Panc1 (cell line): ENCODE data around the gene AKAP17A. TPM values are rescaled to one million over a fixed set of nuclear protein-coding genes. Genes with fewer than 3 reads are reported as not detected.

Experiments used
- ATAC-seq: fragments of 200-7000 bp; cut with Tn5 transposase; 2 replicates; pipeline ENCODE4 v1.9.1; 2020; ENCODE audit warnings: mild to moderate bottlenecking, moderate library complexity
- BruUV-seq: library from RNA; stranded (reverse); fragments of 400-500 nt; replicated peaks from 2 replicates; lab custom pipeline; 2021; lab: Mats Ljungman, UMichigan
- CTCF ChIA-PET: fragments of 300-600 bp; sonication (Branson Sonifier 250); formaldehyde crosslinking; loops from one replicate; lab custom pipeline; 2022; ENCODE audit warnings: antibody characterized with exemption; lab: Charles Lee
- POLR2A ChIA-PET: fragments of 300-600 bp; sonication (Branson Sonifier 250); formaldehyde crosslinking; loops from one replicate; lab custom pipeline; 2022; ENCODE audit warnings: antibody characterized with exemption; lab: Charles Lee
- DNase-seq: peaks from one replicate; pipeline ENCODE4 v3.0.0-alpha.2; 2010; ENCODE audit warnings: low read depth, low spot score
- H3K27ac ChIP-seq: 2 replicates; pipeline ENCODE4 v1.5.1; 2011; ENCODE audit warnings: mild to moderate bottlenecking, low read length, inconsistent platforms
- H3K27me3 ChIP-seq: fragments of 200-500 bp; sonication (Bioruptor generic); 2 replicates; pipeline ENCODE4 v1.6.0; 2014; ENCODE audit warnings: low read length, inconsistent platforms; ENCODE audit not compliant: control insufficient read depth, insufficient read depth
- H3K36me3 ChIP-seq: fragments of 200-500 bp; sonication (Bioruptor generic); 2 replicates; pipeline ENCODE4 v1.5.1; 2014; ENCODE audit warnings: inconsistent platforms, mild to moderate bottlenecking, low read length, moderate library complexity; ENCODE audit not compliant: control insufficient read depth, insufficient read depth
- H3K4me1 ChIP-seq: 2 replicates; pipeline ENCODE4 v1.5.1; 2011; ENCODE audit warnings: inconsistent platforms, mild to moderate bottlenecking, low read length, moderate library complexity; ENCODE audit not compliant: control insufficient read depth, insufficient read depth
- H3K4me3 ChIP-seq, 2 experiments: 2 replicates each; pipeline ENCODE4 v1.5.1; 2011 to 2012; ENCODE audit warnings: low read depth in 2 of 2, low read length in 2 of 2, mild to moderate bottlenecking in 2 of 2, inconsistent platforms in 1 of 2, moderate library complexity in 1 of 2
- H3K9me3 ChIP-seq: fragments of 200-500 bp; sonication (Bioruptor generic); 2 replicates; pipeline ENCODE4 v1.5.1; 2014; ENCODE audit warnings: low read depth, mild to moderate bottlenecking, inconsistent platforms, low read length, moderate library complexity; ENCODE audit not compliant: control insufficient read depth, insufficient read depth
- POLR2AphosphoS5 ChIP-seq: IDR thresholded peaks from 2 replicates; pipeline ENCODE4 v1.6.1; 2012; ENCODE audit warnings: mild to moderate bottlenecking, low read depth, low read length, moderate library complexity
- SIN3A ChIP-seq: IDR thresholded peaks from 2 replicates; pipeline ENCODE4 v1.6.1; 2012; ENCODE audit warnings: low read depth, mild to moderate bottlenecking, low read length, moderate library complexity, borderline replicate concordance; ENCODE audit not compliant: insufficient read depth
- TCF7L2 ChIP-seq: IDR thresholded peaks from 2 replicates; pipeline ENCODE4 v1.6.1; 2011; ENCODE audit warnings: mild to moderate bottlenecking, low read depth, low read length, inconsistent platforms
- in situ Hi-C: cut with HindIII; loops from 2 replicates; pipeline ENCODE4 v1.10.0; 2016; ENCODE audit warnings: low sequenced_read_pairs, low pct_unique_long_range_greater_than_20kb
- intact Hi-C: fragments of 100-400 bp; cut with micrococcal nuclease; formaldehyde crosslinking; loops from one replicate; pipeline ENCODE4 v1.10.0; 2022; ENCODE audit not compliant: unreplicated experiment
- total RNA-seq: library from RNA; stranded (reverse); gene quantifications from one replicate; pipeline ENCODE4 v1.2.1, GENCODE V29; 2021; ENCODE audit not compliant: unreplicated experiment
- TF ChIP-seq, protein P1 (sequence below): fragments of 450-650 bp; IDR thresholded peaks from 2 replicates; pipeline ENCODE4 v1.5.1; 2017; ENCODE audit warnings: mild to moderate bottlenecking
- TF ChIP-seq, protein P2 (sequence below), 2 experiments: IDR thresholded peaks; 2 replicates each; pipeline ENCODE4 v1.6.1; 2011 to 2012; ENCODE audit warnings: low read depth in 2 of 2, control low read depth in 1 of 2, low read length in 1 of 2, mild to moderate bottlenecking in 1 of 2, moderate library complexity in 1 of 2; ENCODE audit not compliant: insufficient read depth in 1 of 2

The AKAP17A gene
- total RNA-seq, 1 experiment from 2014 or later = 22.1 TPM

DNA sequence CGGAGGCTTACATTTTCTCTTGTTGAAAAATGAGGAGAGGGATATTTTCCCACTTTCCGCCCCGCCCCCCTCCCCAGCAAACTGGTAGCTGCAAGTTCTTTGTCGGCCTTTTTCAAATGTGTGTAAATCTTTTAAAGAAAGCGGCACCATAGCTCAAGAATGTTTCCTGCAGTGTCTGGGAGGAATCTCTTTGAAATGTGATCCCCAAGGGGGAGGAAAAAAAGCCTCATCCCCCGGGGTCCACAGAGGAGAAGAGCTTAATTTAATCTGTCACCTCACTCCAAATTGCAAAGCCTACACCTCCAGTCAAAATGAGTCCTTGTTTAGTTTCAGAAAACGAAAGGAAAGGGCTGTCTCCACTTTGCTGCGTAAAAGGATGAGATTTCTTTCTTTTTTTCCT lies 58.2 kb downstream of the AKAP17A start:
- ATAC-seq (no peak), DNase-seq (no peak)
- Histone ChIP-seq H3K4me1 (no peaks in the 10 kb centered on the region), H3K36me3 (no peaks in the 10 kb centered on the region), H3K4me3 (no peak overlapping the region), H3K9me3 (no peaks in the 10 kb centered on the region), H3K27me3 (no peaks in the 10 kb centered on the region), H3K27ac (no peak overlapping the region)
- BruUV-seq = no TSS peak
- ChIA-PET POLR2A (no interaction called here), CTCF (no interaction called here)
- intact Hi-C loops = no loop called here
- in situ Hi-C loops = no loop called here
- TF ChIP-seq, protein P1, sequence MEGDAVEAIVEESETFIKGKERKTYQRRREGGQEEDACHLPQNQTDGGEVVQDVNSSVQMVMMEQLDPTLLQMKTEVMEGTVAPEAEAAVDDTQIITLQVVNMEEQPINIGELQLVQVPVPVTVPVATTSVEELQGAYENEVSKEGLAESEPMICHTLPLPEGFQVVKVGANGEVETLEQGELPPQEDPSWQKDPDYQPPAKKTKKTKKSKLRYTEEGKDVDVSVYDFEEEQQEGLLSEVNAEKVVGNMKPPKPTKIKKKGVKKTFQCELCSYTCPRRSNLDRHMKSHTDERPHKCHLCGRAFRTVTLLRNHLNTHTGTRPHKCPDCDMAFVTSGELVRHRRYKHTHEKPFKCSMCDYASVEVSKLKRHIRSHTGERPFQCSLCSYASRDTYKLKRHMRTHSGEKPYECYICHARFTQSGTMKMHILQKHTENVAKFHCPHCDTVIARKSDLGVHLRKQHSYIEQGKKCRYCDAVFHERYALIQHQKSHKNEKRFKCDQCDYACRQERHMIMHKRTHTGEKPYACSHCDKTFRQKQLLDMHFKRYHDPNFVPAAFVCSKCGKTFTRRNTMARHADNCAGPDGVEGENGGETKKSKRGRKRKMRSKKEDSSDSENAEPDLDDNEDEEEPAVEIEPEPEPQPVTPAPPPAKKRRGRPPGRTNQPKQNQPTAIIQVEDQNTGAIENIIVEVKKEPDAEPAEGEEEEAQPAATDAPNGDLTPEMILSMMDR = no peak
- TF ChIP-seq POLR2AphosphoS5 = no peak
- no peak for TF ChIP-seq TCF7L2
- TF ChIP-seq, protein P2, sequence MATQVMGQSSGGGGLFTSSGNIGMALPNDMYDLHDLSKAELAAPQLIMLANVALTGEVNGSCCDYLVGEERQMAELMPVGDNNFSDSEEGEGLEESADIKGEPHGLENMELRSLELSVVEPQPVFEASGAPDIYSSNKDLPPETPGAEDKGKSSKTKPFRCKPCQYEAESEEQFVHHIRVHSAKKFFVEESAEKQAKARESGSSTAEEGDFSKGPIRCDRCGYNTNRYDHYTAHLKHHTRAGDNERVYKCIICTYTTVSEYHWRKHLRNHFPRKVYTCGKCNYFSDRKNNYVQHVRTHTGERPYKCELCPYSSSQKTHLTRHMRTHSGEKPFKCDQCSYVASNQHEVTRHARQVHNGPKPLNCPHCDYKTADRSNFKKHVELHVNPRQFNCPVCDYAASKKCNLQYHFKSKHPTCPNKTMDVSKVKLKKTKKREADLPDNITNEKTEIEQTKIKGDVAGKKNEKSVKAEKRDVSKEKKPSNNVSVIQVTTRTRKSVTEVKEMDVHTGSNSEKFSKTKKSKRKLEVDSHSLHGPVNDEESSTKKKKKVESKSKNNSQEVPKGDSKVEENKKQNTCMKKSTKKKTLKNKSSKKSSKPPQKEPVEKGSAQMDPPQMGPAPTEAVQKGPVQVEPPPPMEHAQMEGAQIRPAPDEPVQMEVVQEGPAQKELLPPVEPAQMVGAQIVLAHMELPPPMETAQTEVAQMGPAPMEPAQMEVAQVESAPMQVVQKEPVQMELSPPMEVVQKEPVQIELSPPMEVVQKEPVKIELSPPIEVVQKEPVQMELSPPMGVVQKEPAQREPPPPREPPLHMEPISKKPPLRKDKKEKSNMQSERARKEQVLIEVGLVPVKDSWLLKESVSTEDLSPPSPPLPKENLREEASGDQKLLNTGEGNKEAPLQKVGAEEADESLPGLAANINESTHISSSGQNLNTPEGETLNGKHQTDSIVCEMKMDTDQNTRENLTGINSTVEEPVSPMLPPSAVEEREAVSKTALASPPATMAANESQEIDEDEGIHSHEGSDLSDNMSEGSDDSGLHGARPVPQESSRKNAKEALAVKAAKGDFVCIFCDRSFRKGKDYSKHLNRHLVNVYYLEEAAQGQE (IDR thresholded peaks at IDR 0.05; ENCODE audit: insufficient read depth in 1 of 2, low read depth in 2 of 2, low read length in 1 of 2) = no peak
- TF ChIP-seq SIN3A = no peak

Other genes with a start within 250 kb of the AKAP17A start
- 125 TPM for gene SLC25A6, start 199.5 kb upstream of the AKAP17A start, total RNA-seq
- gene ASMTL, start 138.7 kb upstream of the AKAP17A start, total RNA-seq = 16.5 TPM
- 0.18 TPM for gene P2RY8, start 54.4 kb upstream of the AKAP17A start, total RNA-seq
- not detected for gene ASMT, start 23.5 kb downstream of the AKAP17A start, total RNA-seq